ENCODE results near the gene GABRR2.

DNA sequence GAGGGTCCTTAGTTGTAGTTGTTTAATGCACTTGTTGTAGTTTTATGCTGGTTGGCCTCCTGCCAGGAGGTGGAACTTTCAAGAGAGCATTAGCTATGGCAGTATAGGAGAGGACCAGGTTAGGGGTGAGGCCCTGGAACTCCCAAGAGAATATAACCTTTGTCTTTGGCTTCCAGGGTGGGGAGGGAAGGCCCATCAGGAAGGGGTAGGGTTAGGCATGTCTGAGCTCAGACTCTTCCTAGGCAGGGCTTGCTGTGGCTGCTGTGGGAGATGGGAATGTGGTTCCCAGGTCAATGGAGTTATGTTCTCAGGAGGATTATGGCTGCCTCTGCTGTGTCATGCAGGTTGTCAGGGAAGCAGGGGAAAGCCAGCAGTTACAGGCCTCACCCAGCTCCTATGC is 77.9 kb downstream of the GABRR2 start:
- TF ChIP-seq CTCF (IDR thresholded peaks at IDR 0.05) (no peak), EP300 (IDR thresholded peaks at IDR 0.05) (no peak), POLR2A (IDR thresholded peaks at IDR 0.05) (no peak)
